ENCODE results near the gene NAV1. TPM values are rescaled to one million over a fixed set of nuclear protein-coding genes. Genes with fewer than 3 reads are reported as not detected.
A peak's percentile ranks its signal among the peaks of the same experiment; 100 is the strongest.

Gene NAV1
- total and polyA plus RNA-seq, 4 donors: 1.1 to 2.0 (median 1.3) TPM

- H3K36me3 ChIP-seq (ENCODE audit: control insufficient read depth in 4 of 4, insufficient read depth in 3 of 4, low read depth in 1 of 4, low read length in 3 of 4): no peaks in the 10 kb centered on the region
- H3K9ac ChIP-seq (ENCODE audit: low read depth in 1 of 2, low read length in 2 of 2): no peak overlapping the region
- no peak overlapping the region for H3K4me3 ChIP-seq (ENCODE audit: low read depth in 1 of 3, low read length in 3 of 3)
- TF ChIP-seq, protein P1, sequence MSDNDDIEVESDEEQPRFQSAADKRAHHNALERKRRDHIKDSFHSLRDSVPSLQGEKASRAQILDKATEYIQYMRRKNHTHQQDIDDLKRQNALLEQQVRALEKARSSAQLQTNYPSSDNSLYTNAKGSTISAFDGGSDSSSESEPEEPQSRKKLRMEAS (IDR thresholded peaks at IDR 0.05): no peak
- TF ChIP-seq SP1 (IDR thresholded peaks at IDR 0.05) (no peak), NR2F2 (IDR thresholded peaks at IDR 0.05) (no peak), FOXA2 (IDR thresholded peaks at IDR 0.05) (no peak), JUND (IDR thresholded peaks at IDR 0.05) (no peak), RXRA (IDR thresholded peaks at IDR 0.05) (no peak), TAF1 (conservative IDR thresholded peaks at IDR 0.05) (no peak), EGR1 (IDR thresholded peaks at IDR 0.05; ENCODE audit: low read depth in 2 of 2) (no peak)
- TF ChIP-seq, protein P2, sequence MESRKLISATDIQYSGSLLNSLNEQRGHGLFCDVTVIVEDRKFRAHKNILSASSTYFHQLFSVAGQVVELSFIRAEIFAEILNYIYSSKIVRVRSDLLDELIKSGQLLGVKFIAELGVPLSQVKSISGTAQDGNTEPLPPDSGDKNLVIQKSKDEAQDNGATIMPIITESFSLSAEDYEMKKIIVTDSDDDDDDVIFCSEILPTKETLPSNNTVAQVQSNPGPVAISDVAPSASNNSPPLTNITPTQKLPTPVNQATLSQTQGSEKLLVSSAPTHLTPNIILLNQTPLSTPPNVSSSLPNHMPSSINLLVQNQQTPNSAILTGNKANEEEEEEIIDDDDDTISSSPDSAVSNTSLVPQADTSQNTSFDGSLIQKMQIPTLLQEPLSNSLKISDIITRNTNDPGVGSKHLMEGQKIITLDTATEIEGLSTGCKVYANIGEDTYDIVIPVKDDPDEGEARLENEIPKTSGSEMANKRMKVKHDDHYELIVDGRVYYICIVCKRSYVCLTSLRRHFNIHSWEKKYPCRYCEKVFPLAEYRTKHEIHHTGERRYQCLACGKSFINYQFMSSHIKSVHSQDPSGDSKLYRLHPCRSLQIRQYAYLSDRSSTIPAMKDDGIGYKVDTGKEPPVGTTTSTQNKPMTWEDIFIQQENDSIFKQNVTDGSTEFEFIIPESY (IDR thresholded peaks at IDR 0.05): no peak
- no peak overlapping the region for H3K27ac ChIP-seq (ENCODE audit: low read depth in 1 of 2, low read length in 2 of 2)
- WGBS: 98% methylated on average over 2 of the region's 2 CpGs
- DNase-seq (ENCODE audit: low spot score): no peak
- peaks cover 17 to 49% (median 40%) of the 10 kb centered on the region in 4 donors for H3K4me1 ChIP-seq (ENCODE audit: control insufficient read depth in 4 of 4, insufficient read depth in 4 of 4, low read length in 3 of 4)
- H3K27me3 ChIP-seq (ENCODE audit: control insufficient read depth in 4 of 4, insufficient read depth in 4 of 4, low read length in 3 of 4): no peaks in the 10 kb centered on the region
- no peaks in the 10 kb centered on the region for H3K9me3 ChIP-seq (ENCODE audit: control insufficient read depth in 4 of 4, low read length in 3 of 4)
Observed at GRCh38 chr1:201509601-201510374, 29.1 kb upstream of the NAV1 start.

DNA sequence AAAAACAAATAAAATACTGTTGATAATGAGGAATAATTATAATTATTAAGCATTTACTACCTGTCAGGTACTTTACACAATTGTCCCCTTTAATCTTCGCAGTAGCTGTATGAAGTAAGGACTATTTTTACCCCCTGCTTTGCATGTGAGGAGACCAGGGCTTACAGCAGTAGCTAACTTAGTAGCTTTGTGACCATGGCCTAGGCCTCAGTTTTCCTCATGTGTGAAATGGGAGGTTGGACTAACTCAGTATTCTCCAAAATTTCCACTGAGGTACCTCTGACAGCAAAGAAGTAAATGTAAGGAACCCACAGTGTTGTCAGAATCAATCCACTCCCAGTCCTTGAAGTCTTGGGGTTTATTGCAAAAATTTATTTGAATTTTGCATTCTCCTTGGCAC, 28.2 kb upstream of the NAV1 start:
- H3K9ac ChIP-seq (ENCODE audit: low read depth in 1 of 2, low read length in 2 of 2): no peak overlapping the region
- H3K27ac ChIP-seq (ENCODE audit: low read depth in 1 of 2, low read length in 2 of 2): no peak overlapping the region
- H3K4me1 ChIP-seq (ENCODE audit: control insufficient read depth in 4 of 4, insufficient read depth in 4 of 4, low read length in 3 of 4): peaks cover 13 to 39% (median 31%) of the 10 kb centered on the region in 4 donors
- WGBS: 97% methylated on average over 1 of the region's 1 CpG
- H3K9me3 ChIP-seq (ENCODE audit: control insufficient read depth in 4 of 4, low read length in 3 of 4): no peaks in the 10 kb centered on the region
- TF ChIP-seq, protein P1 (IDR thresholded peaks at IDR 0.05): no peak
- TF ChIP-seq TAF1 (conservative IDR thresholded peaks at IDR 0.05) (no peak), SP1 (IDR thresholded peaks at IDR 0.05) (no peak), EGR1 (IDR thresholded peaks at IDR 0.05; ENCODE audit: low read depth in 2 of 2) (no peak), NR2F2 (IDR thresholded peaks at IDR 0.05) (no peak), JUND (IDR thresholded peaks at IDR 0.05) (no peak), RXRA (IDR thresholded peaks at IDR 0.05) (no peak), HNF4A (conservative IDR thresholded peaks at IDR 0.05) (no peak), YY1 (IDR thresholded peaks at IDR 0.05) (no peak)
- TF ChIP-seq, protein P2 (IDR thresholded peaks at IDR 0.05): no peak
- no peak for DNase-seq (ENCODE audit: low spot score)
- H3K4me3 ChIP-seq (ENCODE audit: low read depth in 1 of 3, low read length in 3 of 3): no peak overlapping the region
- H3K36me3 ChIP-seq (ENCODE audit: control insufficient read depth in 4 of 4, insufficient read depth in 3 of 4, low read depth in 1 of 4, low read length in 3 of 4): no peaks in the 10 kb centered on the region
- H3K27me3 ChIP-seq (ENCODE audit: control insufficient read depth in 4 of 4, insufficient read depth in 4 of 4, low read length in 3 of 4): no peaks in the 10 kb centered on the region

DNA sequence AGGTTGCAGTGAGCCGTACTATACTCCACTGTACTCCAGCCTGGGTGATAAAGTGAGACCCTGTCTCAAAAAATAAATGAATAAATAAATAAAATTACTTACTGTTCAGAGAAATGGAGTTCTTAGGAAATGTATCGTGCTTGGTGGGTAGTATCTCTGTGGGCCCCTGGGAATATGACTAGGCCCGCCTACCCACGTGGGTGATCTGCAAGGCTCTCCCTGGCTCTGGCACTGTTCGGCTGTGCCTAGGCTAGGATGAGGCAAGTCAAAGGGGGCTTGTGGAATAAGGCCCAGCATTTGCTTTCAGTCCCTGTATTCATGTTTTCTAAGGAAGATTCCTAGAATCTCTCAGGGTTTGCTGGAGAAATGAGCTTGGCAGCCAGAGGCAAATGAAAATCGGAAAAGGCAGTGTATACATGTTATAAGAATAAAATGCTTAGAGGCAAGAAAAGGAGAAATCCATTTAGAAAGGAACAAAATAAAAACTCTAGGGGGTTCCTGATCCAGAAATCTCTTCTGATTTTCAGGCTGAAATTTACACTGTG, 27.5 kb upstream of the NAV1 start:
- Histone ChIP-seq H3K27ac (ENCODE audit: low read depth in 1 of 2, low read length in 2 of 2) (peak overlapping the region; percentile 63 to 76), H3K4me1 (ENCODE audit: control insufficient read depth in 4 of 4, insufficient read depth in 4 of 4, low read length in 3 of 4) (peaks cover 10 to 32% (median 23%) of the 10 kb centered on the region in 4 donors), H3K9me3 (ENCODE audit: control insufficient read depth in 4 of 4, low read length in 3 of 4) (no peaks in the 10 kb centered on the region), H3K27me3 (ENCODE audit: control insufficient read depth in 4 of 4, insufficient read depth in 4 of 4, low read length in 3 of 4) (no peaks in the 10 kb centered on the region), H3K9ac (ENCODE audit: low read depth in 1 of 2, low read length in 2 of 2) (peak overlapping the region; percentile 19 to 20), H3K36me3 (ENCODE audit: control insufficient read depth in 4 of 4, insufficient read depth in 3 of 4, low read depth in 1 of 4, low read length in 3 of 4) (no peaks in the 10 kb centered on the region), H3K4me3 (ENCODE audit: low read depth in 1 of 3, low read length in 3 of 3) (no peak overlapping the region)
- DNase-seq (ENCODE audit: low spot score): no peak
- WGBS: 87% methylated on average over 6 of the region's 6 CpGs
- TF ChIP-seq ATF3 (IDR thresholded peaks at IDR 0.05): no peak
- TF ChIP-seq HNF4G (IDR thresholded peaks at IDR 0.05): no peak
- TF ChIP-seq JUND (IDR thresholded peaks at IDR 0.05): no peak
- TF ChIP-seq EGR1 (IDR thresholded peaks at IDR 0.05; ENCODE audit: low read depth in 2 of 2): no peak
- TF ChIP-seq, protein P1 (IDR thresholded peaks at IDR 0.05): no peak
- no peak for TF ChIP-seq TAF1 (conservative IDR thresholded peaks at IDR 0.05)
- no peak for TF ChIP-seq CTCF (IDR thresholded peaks at IDR 0.05; ENCODE audit: low read depth, low read length, missing input control)
- TF ChIP-seq SP1 (IDR thresholded peaks at IDR 0.05): no peak
- TF ChIP-seq YY1 (IDR thresholded peaks at IDR 0.05): no peak
- TF ChIP-seq FOXA2 (IDR thresholded peaks at IDR 0.05): no peak
- no peak for TF ChIP-seq RXRA (IDR thresholded peaks at IDR 0.05)
- TF ChIP-seq HNF4A (conservative IDR thresholded peaks at IDR 0.05): no peak
- no peak for TF ChIP-seq GABPA (IDR thresholded peaks at IDR 0.05 in 1 of 2, conservative IDR thresholded peaks at IDR 0.05 in 1 of 2)
